Activated naive CD4-positive, alpha-beta T cell treated with Interleukin-2 at 50 U/mL for 16 hours (primary cell): ENCODE data around the gene KIR2DL3.
"Not testable (repeated sequence)": the region's sequence is repeated elsewhere in the genome, so short reads cannot be mapped to it uniquely, and the experiment has no call there.

Experiments
- DNase-seq: peaks from one replicate; pipeline ENCODE4 v3.0.0-alpha.2; 2020

The KIR2DL3 gene

DNA sequence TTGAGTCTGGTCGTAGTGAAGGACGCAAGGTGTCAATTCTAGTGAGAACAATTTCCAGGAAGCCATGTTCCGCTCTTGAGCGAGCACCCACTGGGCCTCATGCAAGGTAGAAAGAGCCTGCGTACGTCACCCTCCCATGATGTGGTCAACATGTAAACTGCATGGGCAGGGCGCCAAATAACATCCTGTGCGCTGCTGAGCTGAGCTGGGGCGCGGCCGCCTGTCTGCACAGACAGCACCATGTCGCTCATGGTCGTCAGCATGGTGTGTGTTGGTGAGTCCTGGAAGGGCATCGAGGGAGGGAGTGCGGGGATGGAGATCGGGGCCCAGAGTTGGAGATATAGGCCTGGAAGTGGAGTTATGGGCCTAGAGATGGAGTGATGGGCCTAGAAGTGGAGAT lies at the start of gene KIR2DL3:
Gene KIR2DL3, plus strand, starts transcription at position 208 of the 400 bp plus-strand sequence. Its CDS starts 33 bp downstream, at position 241.
- DNase-seq: not testable (repeated sequence)

DNA sequence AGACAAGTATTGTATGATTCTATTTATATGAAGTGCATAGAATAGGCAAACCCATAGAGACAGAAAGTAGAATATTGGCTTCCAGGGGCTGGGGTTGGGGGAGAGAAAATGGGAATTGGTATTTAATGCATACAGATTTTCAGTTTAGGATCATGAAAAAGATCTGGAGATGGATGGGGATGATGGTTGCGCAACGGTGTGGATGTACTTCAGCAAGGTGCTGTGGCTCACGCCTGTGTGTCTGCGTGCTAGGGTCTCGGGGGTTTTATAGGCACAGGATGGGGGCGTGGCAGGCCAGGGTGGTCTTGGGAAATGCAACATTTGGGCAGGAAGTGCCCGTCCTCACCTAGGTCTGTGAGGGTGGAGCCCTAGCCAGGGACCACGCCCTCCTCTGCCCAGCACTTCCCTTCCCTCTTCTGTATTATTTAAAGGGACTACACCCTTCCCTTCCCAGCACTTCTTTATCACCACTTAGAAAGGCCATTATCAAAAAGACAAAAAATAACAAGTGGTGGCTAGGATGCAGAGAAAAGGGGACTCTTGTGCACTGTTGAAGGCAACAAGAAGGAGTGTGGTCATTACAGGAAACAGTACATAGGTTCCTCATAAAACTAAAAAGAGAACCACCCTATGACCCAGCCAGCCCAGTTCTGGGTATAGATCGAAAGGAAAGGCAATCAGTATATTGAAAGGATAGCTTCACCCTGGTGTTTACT lies 46.6 kb upstream of the KIR2DL3 start:
- no peak for DNase-seq

DNA sequence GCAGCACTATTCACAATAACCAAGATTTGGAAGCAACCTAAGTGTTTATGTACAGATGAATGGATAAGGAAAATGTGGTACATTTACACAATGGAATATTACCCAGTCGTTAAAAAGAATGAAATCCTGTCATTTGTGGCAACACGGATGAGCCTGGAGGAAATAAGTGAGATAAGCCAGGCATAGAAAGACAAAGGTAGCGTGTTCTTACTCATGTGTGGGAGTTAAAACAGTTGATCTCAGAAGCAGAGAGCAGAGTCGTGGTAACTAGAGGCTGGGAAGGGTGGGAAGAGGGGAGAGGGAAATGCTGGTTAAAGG lies 46.1 kb upstream of the KIR2DL3 start:
- no peak for DNase-seq

GRCh38 chr19:54694648-54695047 lies 43.7 kb upstream of the KIR2DL3 start:
- no peak for DNase-seq

DNA sequence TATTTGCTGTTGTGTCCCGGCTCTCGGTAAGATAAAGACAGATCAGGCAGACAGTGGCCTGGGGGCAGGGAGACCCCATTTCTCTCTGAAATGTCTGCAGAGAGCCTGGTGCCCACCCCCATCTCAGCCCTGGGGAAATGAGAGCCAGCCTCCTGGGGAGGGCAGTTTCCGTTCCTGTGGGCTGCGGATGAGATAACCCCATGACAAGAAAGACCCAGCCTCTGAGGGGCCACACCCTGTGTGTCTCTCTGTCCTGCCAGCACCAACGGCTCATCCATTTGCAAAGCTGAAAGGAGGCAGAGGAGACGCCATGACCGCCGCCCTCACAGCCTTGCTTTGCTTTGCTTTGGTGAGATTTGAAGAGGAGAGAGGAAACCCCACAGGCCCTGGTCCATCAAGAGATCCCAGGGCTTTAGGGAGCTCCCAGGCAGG lies 42.2 kb upstream of the KIR2DL3 start:
- no peak for DNase-seq

GRCh38 chr19:54696766-54697165 lies 41.5 kb upstream of the KIR2DL3 start:
- no peak for DNase-seq

GRCh38 chr19:54697716-54698115 lies 40.6 kb upstream of the KIR2DL3 start:
- DNase-seq: not testable (repeated sequence)

DNA sequence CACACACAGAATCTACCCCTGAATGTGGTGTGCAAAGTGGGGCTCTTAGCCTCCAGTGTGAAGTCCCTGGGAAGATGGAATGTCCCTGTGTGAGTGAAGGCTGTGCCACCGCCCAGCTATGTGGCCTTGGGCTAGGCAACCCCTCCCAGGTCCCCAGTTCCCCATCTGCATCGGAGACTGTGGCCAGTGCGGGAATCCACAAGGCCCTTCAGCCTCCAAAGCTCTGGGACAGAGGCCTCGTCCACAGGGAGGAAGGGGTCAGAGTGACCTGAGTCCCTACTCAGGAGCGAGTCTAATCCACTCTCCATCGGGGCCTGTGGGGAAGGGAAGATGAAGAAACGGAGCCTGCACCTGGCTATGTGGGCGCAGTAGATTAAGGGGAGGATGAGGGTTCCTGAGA lies 33.4 kb upstream of the KIR2DL3 start:
- no peak for DNase-seq

DNA sequence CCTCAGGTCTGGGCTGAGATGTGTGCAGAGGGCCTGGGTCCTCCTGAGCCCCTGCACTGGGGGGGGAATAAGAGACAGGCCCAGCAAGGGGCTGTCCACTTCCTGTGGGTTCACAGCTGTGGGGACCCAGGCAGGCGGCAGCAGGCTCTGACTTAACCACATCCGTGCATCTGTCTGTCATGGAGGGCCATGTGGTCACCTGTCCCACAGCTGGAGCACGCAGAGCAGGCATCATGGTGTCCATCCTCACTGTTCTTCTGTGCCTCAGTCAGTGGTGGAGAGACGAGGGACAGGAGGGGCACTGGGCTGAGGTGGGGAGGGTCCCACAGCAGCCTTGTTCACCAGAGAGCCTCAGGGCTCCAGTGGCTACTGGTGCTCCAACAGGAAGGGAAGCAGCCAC lies 30.4 kb upstream of the KIR2DL3 start:
- DNase-seq: no peak

DNA sequence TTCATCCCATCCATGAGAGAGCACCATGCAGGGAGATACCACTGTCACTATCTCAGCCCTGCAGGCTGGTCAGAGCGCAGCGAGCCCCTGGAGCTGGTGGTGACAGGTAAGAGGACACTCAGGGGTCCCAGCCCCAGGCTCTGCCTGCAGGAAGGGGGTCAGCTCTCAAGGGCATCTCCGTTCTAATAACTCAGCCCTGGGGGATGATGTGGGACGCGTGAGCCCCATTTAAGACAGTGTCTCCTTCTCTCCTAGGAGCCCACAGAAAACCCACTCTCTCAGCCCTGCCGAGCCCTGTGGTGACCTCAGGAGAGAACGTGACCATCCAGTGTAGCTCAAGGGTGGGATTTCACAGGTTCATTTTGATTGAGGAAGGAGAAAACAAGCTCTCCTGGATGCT lies 29.5 kb upstream of the KIR2DL3 start:
- no peak for DNase-seq

- DNase-seq: no peak
Measured at GRCh38 chr19:54709212-54709948, 28.9 kb upstream of the KIR2DL3 start.

DNA sequence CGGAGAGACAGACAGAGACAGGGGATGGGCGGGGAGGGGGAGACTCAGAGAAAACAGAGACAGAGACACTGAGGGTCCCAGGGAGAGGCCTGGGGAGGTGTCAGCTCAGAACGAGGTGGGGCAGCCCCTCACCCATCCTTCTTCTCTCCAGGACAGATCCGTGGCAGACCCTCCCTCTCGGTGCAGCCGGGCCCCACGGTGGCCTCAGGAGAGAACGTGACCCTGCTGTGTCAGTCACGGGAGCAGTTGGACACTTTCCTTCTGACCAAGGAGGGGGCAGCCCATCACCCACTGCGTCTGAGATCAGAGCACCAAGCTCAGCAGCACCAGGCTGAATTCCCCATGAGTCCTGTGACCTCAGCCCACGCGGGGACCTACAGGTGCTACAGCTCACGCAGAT lies 28.4 kb upstream of the KIR2DL3 start:
- DNase-seq: not testable (repeated sequence)

DNA sequence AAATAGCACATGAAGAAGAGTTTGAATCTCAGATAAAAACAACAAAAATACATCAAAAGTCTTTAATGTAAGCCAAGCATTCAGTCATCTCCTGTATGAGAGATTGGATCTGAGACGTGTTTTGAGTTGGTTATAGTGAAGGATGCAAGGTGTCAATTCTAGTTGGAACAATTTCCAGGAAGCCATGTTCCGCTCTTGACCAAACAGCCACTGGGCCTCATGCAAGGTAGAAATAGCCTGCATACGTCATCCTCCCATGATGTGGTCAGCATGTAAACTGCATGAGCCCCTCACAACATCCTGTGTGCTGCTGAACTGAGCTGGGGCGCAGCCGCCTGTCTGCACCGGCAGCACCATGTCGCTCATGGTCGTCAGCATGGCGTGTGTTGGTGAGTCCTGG lies 14.2 kb upstream of the KIR2DL3 start, which contains the start of gene KIR3DL3:
Gene KIR3DL3, plus strand, starts transcription at position 301 of the 400 bp plus-strand sequence. Its CDS starts 55 bp downstream, at position 356.
- no peak for DNase-seq

GRCh38 chr19:54724644-54725043 lies 13.7 kb upstream of the KIR2DL3 start:
- no peak for DNase-seq

DNA sequence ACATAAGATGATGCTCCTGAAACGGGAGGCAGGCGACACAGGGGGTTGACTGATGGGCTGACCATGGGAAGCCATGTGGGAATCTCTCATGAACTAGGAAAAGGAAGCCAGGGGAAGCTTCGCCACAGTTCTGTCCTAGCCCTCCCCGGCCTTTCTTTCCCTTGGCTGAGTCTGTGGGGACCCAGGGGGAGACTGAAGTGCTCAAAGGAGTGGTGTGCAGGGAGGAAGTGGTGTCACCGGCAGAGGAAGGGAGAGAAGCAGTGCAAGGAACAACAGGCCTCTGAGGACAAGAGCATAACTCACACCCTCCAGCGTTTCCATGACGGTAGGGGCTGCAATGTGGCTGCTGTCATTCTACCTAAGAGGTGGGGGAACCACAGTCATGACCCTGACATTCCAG lies 13.0 kb upstream of the KIR2DL3 start:
- DNase-seq: no peak

- DNase-seq: no peak
Measured at GRCh38 chr19:54727562-54727961, 10.8 kb upstream of the KIR2DL3 start.

DNA sequence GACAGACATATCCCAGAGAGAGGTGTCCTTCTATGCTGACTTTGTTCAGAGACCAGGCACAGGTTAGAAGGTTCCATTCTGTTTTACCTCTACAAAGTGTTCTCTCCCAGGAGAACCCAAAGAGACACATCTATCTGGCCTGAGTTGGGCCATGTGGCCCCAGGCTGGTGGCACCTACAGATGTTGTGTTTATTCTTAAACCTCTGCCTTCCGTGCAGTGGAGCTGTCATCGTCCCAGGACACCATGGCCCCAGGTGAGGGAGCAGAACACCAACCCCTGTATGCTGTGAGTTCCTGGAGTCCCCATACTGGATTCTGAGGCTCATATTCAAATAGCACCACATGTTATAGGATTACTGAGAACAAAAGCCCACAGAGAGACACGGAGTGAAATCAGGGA lies 10.1 kb upstream of the KIR2DL3 start:
- no peak for DNase-seq

GRCh38 chr19:54729416-54730188 lies 8.7 kb upstream of the KIR2DL3 start:
- no peak for DNase-seq

- DNase-seq: no peak
Measured at GRCh38 chr19:54731191-54731590, 7.1 kb upstream of the KIR2DL3 start.

DNA sequence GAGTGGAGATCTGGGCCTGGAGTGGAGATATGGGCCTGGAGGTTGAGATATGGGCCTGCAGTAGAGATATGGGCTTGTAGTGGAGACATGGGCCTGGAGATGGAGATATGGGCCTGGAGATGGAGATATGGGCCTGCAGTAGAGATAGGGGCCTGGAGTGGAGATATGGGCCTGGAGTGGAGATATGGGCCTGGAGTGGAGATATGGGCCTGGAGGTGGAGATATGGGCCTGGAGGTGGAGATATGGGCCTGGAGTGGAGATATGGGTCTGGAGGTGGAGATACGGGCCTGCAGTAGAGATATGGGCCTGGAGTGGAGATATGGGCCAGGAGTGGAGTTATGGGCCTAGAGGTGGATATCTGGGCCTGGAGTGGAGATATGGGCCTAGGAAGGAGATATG lies 402 bp downstream of the KIR2DL3 start:
- DNase-seq: no peak

DNA sequence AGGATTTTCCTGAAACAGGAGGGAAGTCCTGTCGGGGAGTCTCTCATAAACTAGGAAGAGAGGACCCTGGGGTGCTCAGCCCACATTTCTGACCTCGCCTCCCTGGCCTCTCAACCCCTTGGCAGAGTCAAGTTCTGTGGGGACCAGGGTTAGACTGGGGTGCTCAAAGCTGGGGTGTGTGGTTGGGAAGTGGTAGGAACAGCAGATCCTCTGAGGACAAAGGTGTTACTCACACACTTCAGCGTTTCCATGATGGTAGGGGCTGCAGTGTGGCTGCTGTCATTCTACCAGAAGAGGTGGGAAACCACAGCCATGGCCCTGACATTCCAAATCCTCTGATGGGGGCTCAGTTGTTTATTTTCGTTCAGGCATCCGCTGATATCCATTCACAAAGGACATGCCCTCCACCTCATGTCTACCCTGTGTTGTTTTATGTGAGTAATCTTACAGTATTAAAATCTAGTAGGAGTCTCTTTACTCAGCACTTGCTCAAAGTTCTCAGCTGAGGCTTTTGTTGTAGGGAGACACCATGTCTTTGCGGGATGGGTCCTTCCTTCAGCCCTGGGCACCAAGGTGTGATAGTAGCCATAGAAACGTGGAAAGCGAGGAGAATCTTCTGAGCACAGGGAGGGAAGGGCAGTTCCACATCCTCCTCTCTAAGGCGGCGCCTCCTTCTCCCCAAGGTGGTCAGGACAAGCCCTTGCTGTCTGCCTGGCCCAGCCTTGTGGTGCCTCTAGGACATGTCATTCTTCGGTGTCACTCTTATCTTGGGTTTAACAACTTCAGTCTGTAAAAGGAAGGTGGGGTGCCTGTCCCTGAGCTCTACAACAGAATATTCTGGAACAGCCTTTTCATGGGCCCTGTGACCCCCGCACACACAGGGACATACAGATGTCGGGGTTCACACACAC lies 1.5 kb downstream of the KIR2DL3 start:
- no peak for DNase-seq

- DNase-seq: not testable (repeated sequence)
Measured at GRCh38 chr19:54741950-54742349, 3.6 kb downstream of the KIR2DL3 start.

- not testable (repeated sequence) for DNase-seq
Measured at GRCh38 chr19:54744080-54744479, 5.8 kb downstream of the KIR2DL3 start.
